HepG2 (cell line): ENCODE results near the gene ZBTB4. TPM values are rescaled to one million over a fixed set of nuclear protein-coding genes. Genes with fewer than 3 reads are reported as not detected.

Source experiments
- ATAC-seq: fragments of 200-7000 bp; cut with Tn5 transposase; 3 replicates; pipeline ENCODE4 v1.9.1; 2020; ENCODE audit warnings: mild to moderate bottlenecking, moderate library complexity
- BruUV-seq: library from RNA; stranded (reverse); fragments of 400-500 nt; replicated peaks from 2 replicates; lab custom pipeline; 2021; lab: Mats Ljungman, UMichigan
- CTCF ChIA-PET: fragments of 300-600 bp; formaldehyde crosslinking; extraction: SDS; loops from one replicate; lab custom pipeline; 2021; ENCODE audit warnings: low total read pairs, inconsistent platforms, low intra/inter-chr PET ratio; lab: Yijun Ruan, JAX
- POLR2A ChIA-PET: fragments of 350-600 bp; sonication (Branson Sonifier 250); formaldehyde crosslinking; loops from one replicate; lab custom pipeline; 2020; ENCODE audit warnings: antibody characterized with exemption, inconsistent platforms; lab: Yijun Ruan, JAX
- DNase-seq: peaks from one replicate; pipeline ENCODE4 v3.0.0-alpha.2; 2015; ENCODE audit warnings: low spot score
- FAIRE-seq: peaks from 3 replicates; lab custom pipeline; 2011; peaks lifted over from hg19 to GRCh38; lab: Jason Lieb, UNC
- H2AFZ ChIP-seq: one replicate; pipeline ENCODE4 v1.6.1; 2011; ENCODE audit warnings: low read length, inconsistent platforms
- H3K27ac ChIP-seq: fragments of 300-600 bp; 3 replicates; pipeline ENCODE4 v1.8.0; 2011; ENCODE audit warnings: mixed run types, mild to moderate bottlenecking, mixed read lengths, low read length, inconsistent platforms; ENCODE audit not compliant: insufficient read depth; ENCODE audit errors: extremely low read length
- H3K27me3 ChIP-seq, 2 experiments: fragments of 200-600 bp in 1 of 2; 2 replicates in 1 of 2; 3 replicates in 1 of 2; pipeline versions ENCODE4 v1.6.0 to v1.8.0; 2011; ENCODE audit warnings: low read length in 2 of 2, mild to moderate bottlenecking in 2 of 2, moderate library complexity in 2 of 2, inconsistent platforms in 1 of 2; ENCODE audit not compliant: insufficient read depth in 2 of 2, control insufficient read depth in 1 of 2
- H3K36me3 ChIP-seq, 2 experiments: fragments of 200-600 bp in 1 of 2; replicated peaks in 1 of 2; 2 replicates in 1 of 2; 3 replicates in 1 of 2; pipeline versions ENCODE4 v1.5.1 to v1.8.0; 2011; ENCODE audit warnings: low read length in 2 of 2, inconsistent platforms in 1 of 2; ENCODE audit not compliant: insufficient read depth in 2 of 2, control insufficient read depth in 1 of 2
- H3K4me1 ChIP-seq: 2 replicates; pipeline ENCODE4 v1.5.1; 2012; ENCODE audit warnings: low read length, inconsistent platforms; ENCODE audit not compliant: insufficient read depth
- H3K4me2 ChIP-seq: 2 replicates; pipeline ENCODE4 v1.6.0; 2011; ENCODE audit warnings: low read depth, low read length, inconsistent platforms
- H3K4me3 ChIP-seq, 3 experiments: fragments of 200-600 bp in 1 of 3; sonication (generic), shearing (Covaris generic) in 1 of 3; replicated peaks in 1 of 3; 2 replicates each; pipeline ENCODE4 v1.5.1; 2011 to 2016; ENCODE audit warnings: low read length in 3 of 3, inconsistent platforms in 2 of 3, low read depth in 2 of 3, mild to moderate bottlenecking in 2 of 3, control low read depth in 1 of 3, mixed read lengths in 1 of 3; ENCODE audit not compliant: insufficient read depth in 1 of 3
- H3K79me2 ChIP-seq: one replicate; pipeline ENCODE4 v1.6.1; 2011; ENCODE audit warnings: low read length, inconsistent platforms; ENCODE audit not compliant: insufficient read depth
- H3K9ac ChIP-seq: 2 replicates; pipeline ENCODE4 v1.6.0; 2011; ENCODE audit warnings: mild to moderate bottlenecking, low read depth, low read length, inconsistent platforms; ENCODE audit not compliant: insufficient read depth
- H3K9me3 ChIP-seq: 2 replicates; pipeline ENCODE4 v1.5.1; 2012; ENCODE audit warnings: mild to moderate bottlenecking, low read length
- H4K20me1 ChIP-seq: 2 replicates; pipeline ENCODE4 v1.6.0; 2011; ENCODE audit warnings: inconsistent platforms, mild to moderate bottlenecking, low read length, moderate library complexity; ENCODE audit not compliant: insufficient read depth
- ATM ChIP-seq: fragments of 450-650 bp; IDR thresholded peaks from 2 replicates; pipeline ENCODE4 v1.7.1; 2017; ENCODE audit warnings: mild to moderate bottlenecking, borderline replicate concordance
- CC2D1A ChIP-seq: sonication (generic); formaldehyde crosslinking; IDR thresholded peaks from 2 replicates; pipeline ENCODE4 v1.8.1; 2023; ENCODE audit warnings: mild to moderate bottlenecking, missing genetic modification reagents
- CREM ChIP-seq, 2 experiments: sonication (generic) in 1 of 2; formaldehyde crosslinking in 1 of 2; IDR thresholded peaks; 2 replicates each; pipeline versions ENCODE4 v1.4.0 to v1.6.1; 2016 to 2020; ENCODE audit warnings: antibody characterized with exemption in 1 of 2, mild to moderate bottlenecking in 1 of 2, missing genetic modification reagents in 1 of 2
- MAX ChIP-seq: IDR thresholded peaks from 2 replicates; pipeline ENCODE4 v1.6.1; 2012; ENCODE audit warnings: inconsistent platforms
- MLX ChIP-seq: IDR thresholded peaks from 2 replicates; pipeline ENCODE4 v1.6.1; 2016
- MYPOP ChIP-seq: sonication (generic); formaldehyde crosslinking; IDR thresholded peaks from 2 replicates; pipeline ENCODE4 v1.8.1; 2023; ENCODE audit warnings: mild to moderate bottlenecking, moderate library complexity, missing genetic modification reagents
- NFIC ChIP-seq: IDR thresholded peaks from 2 replicates; pipeline ENCODE4 v1.6.1; 2012; ENCODE audit warnings: mild to moderate bottlenecking, low read length, inconsistent platforms
- PHF20 ChIP-seq: sonication (generic); formaldehyde crosslinking; IDR thresholded peaks from 2 replicates; pipeline ENCODE4 v1.5.0; 2020; ENCODE audit warnings: mild to moderate bottlenecking, missing genetic modification reagents
- STAT5B ChIP-seq: sonication (generic); formaldehyde crosslinking; IDR thresholded peaks from 2 replicates; pipeline ENCODE4 v1.4.0; 2020; ENCODE audit warnings: missing genetic modification reagents
- TAF1 ChIP-seq: sonication (generic); formaldehyde crosslinking; IDR thresholded peaks from 2 replicates; pipeline ENCODE4 v1.4.0; 2020; ENCODE audit warnings: missing genetic modification reagents
- TRIM22 ChIP-seq: fragments of 450-650 bp; IDR thresholded peaks from 2 replicates; pipeline ENCODE4 v1.6.1; 2017
- ZBTB38 ChIP-seq: sonication (generic); formaldehyde crosslinking; IDR thresholded peaks from 2 replicates; pipeline ENCODE4 v1.5.1; 2020; ENCODE audit warnings: mild to moderate bottlenecking, missing genetic modification reagents
- ZNF121 ChIP-seq: sonication (generic); formaldehyde crosslinking; IDR thresholded peaks from 2 replicates; pipeline ENCODE4 v1.5.0; 2020; ENCODE audit warnings: mild to moderate bottlenecking, missing genetic modification reagents
- ZNF263 ChIP-seq: sonication (generic); formaldehyde crosslinking; IDR thresholded peaks from 2 replicates; pipeline ENCODE4 v1.4.0; 2020; ENCODE audit warnings: missing genetic modification reagents
- ZNF282 ChIP-seq: fragments of 450-650 bp; IDR thresholded peaks from 2 replicates; pipeline ENCODE4 v1.6.1; 2018; ENCODE audit not compliant: partially characterized antibody
- ZNF33A ChIP-seq: sonication (generic); formaldehyde crosslinking; IDR thresholded peaks from 2 replicates; pipeline ENCODE4 v1.5.1; 2020; ENCODE audit warnings: missing genetic modification reagents, mild to moderate bottlenecking, moderate library complexity, borderline replicate concordance
- ZNF530 ChIP-seq: sonication (generic); formaldehyde crosslinking; IDR thresholded peaks from 2 replicates; pipeline ENCODE4 v1.5.0; 2020; ENCODE audit warnings: low read depth, mild to moderate bottlenecking, missing genetic modification reagents
- ZNF619 ChIP-seq: sonication (generic); formaldehyde crosslinking; IDR thresholded peaks from 2 replicates; pipeline ENCODE4 v1.4.0; 2020; ENCODE audit warnings: mild to moderate bottlenecking, missing genetic modification reagents
- ZNF660 ChIP-seq: sonication (generic); formaldehyde crosslinking; IDR thresholded peaks from 2 replicates; pipeline ENCODE4 v1.5.1; 2020; ENCODE audit warnings: mild to moderate bottlenecking, low read depth, missing genetic modification reagents, borderline replicate concordance
- ZUFSP ChIP-seq: sonication (generic); formaldehyde crosslinking; IDR thresholded peaks from 2 replicates; pipeline ENCODE4 v1.9.0; 2021; ENCODE audit warnings: missing genetic modification reagents, mild to moderate bottlenecking, borderline replicate concordance
- ZZZ3 ChIP-seq: sonication (generic); formaldehyde crosslinking; IDR thresholded peaks from 2 replicates; pipeline ENCODE4 v1.4.0; 2020; ENCODE audit warnings: missing genetic modification reagents, mild to moderate bottlenecking, borderline replicate concordance
- WGBS: methylation state at CpG from one replicate; pipeline ENCODE4 v1.1.6; 2017; ENCODE audit warnings: low lambda C conversion rate; 5-methylcytosine and 5-hydroxymethylcytosine counted together
- in situ Hi-C: cut with HindIII; loops from 2 replicates; pipeline ENCODE4 v1.10.0; 2017; ENCODE audit warnings: low pct_unique_long_range_greater_than_20kb; ENCODE audit not compliant: extremely low pct_ligation_motif_present
- intact Hi-C: fragments of 100-400 bp; cut with micrococcal nuclease; formaldehyde crosslinking; loops from one replicate; pipeline ENCODE4 v1.10.0; 2022; ENCODE audit not compliant: unreplicated experiment
- polyA plus RNA-seq, 8 experiments: library from polyadenylated mRNA; depleted of rRNA in 3 of 8; stranded (reverse) in 7 of 8; unstranded in 1 of 8; fragments of >200 nt; fragmentation: Illumina TruSeq in 4 of 8; extraction: Trizol in 4 of 8; gene quantifications; 2 replicates each; pipeline versions ENCODE4 v1.2.1 to v1.2.3, GENCODE V29; 2011 to 2016; ENCODE audit warnings: low read depth in 4 of 8, missing spikeins in 1 of 8, mixed read lengths in 1 of 8; ENCODE audit not compliant: insufficient read depth in 1 of 8
- total RNA-seq, 5 experiments: library from RNA; depleted of rRNA; stranded (reverse); fragments of >200 nt; fragmentation: Illumina TruSeq; extraction: Trizol; gene quantifications; 2 replicates each; pipeline ENCODE4 v1.2.3, GENCODE V29; 2016; ENCODE audit warnings: low read depth in 1 of 5

ZBTB4 gene
- total and polyA plus RNA-seq, 2 of the 13 experiments (the other 11 are each of a cell fraction or from before 2014, with no cell fraction given), result 4.3 to 7.4 TPM

GRCh38 chr17:7495906-7496434 is 16.5 kb upstream of the ZBTB4 start (continued):
- TF ChIP-seq MYPOP (CRISPR knock-in tag), result no peak
- no peak for TF ChIP-seq STAT5B (CRISPR knock-in tag)
- no peak for TF ChIP-seq MLX
- TF ChIP-seq CC2D1A (CRISPR knock-in tag), result no peak
- no peak for TF ChIP-seq CREM (IDR thresholded peaks at IDR 0.05)
- TF ChIP-seq CREM (CRISPR knock-in tag; IDR thresholded peaks at IDR 0.05), result no peak
- TF ChIP-seq ZNF530 (CRISPR knock-in tag), result no peak
- TF ChIP-seq ZZZ3 (CRISPR knock-in tag), result no peak
- no peak for TF ChIP-seq NFIC
- no peak for TF ChIP-seq MAX

GRCh38 chr17:7493941-7494340 is 14.5 kb upstream of the ZBTB4 start:
- in situ Hi-C loops (no loop called here), intact Hi-C loops (no loop called here)
- ChIA-PET CTCF (no interaction called here), POLR2A (interaction anchor here (3.2 kb wide), 1 partner anchor 10 kb away, joined by 12 read pairs; the partner anchor contains the start of gene POLR2A)
- BruUV-seq, result no TSS peak
- no peaks in the 10 kb centered on the region for H3K27me3 ChIP-seq
- peaks cover 28 to 60% of the 10 kb centered on the region in 2 experiments for H3K36me3 ChIP-seq
- H3K4me1 ChIP-seq, result peaks cover 39% of the 10 kb centered on the region
- FAIRE-seq, result no peak
- peaks cover 59% of the 10 kb centered on the region for H4K20me1 ChIP-seq
- no peak overlapping the region for H3K4me3 ChIP-seq
- no peak for DNase-seq
- no peak overlapping the region for H3K4me2 ChIP-seq
- no peak overlapping the region for H3K27ac ChIP-seq
- no peaks in the 10 kb centered on the region for H3K9me3 ChIP-seq
- 94% methylated on average over 3 of the region's 3 CpGs for WGBS
- H3K79me2 ChIP-seq, result peaks cover 67% of the 10 kb centered on the region
- no peak for ATAC-seq
- no peak overlapping the region for H3K9ac ChIP-seq
- no peak overlapping the region for H2AFZ ChIP-seq
- TF ChIP-seq ZNF121 (no peak), ZNF282 (no peak), PHF20 (CRISPR knock-in tag) (no peak), ZNF263 (CRISPR knock-in tag) (no peak), ZUFSP (CRISPR knock-in tag) (no peak), ZBTB38 (no peak), TAF1 (CRISPR knock-in tag) (no peak), ZNF660 (CRISPR knock-in tag) (no peak), ATM (no peak), ZNF33A (no peak), ZNF619 (no peak), TRIM22 (no peak)
